ENCODE measurements around the gene CEMIP2. TPM values are rescaled to one million over a fixed set of nuclear protein-coding genes. Genes with fewer than 3 reads are reported as not detected.

Gene CEMIP2
- total RNA-seq, 3 donors from 2014 or later = 79.0 to 144 (median 81.2) TPM

GRCh38 chr9:71681708-71682272, 86.5 kb downstream of the CEMIP2 start:
- no peak overlapping the region for H3K4me3 ChIP-seq
- H3K27ac ChIP-seq = peak overlapping the region; percentile 73 to 82
- no peaks in the 10 kb centered on the region for H3K36me3 ChIP-seq
- peaks cover 0 to 11% of the 10 kb centered on the region in 2 donors for H3K4me1 ChIP-seq
- TF ChIP-seq CTCF (IDR thresholded peaks at IDR 0.05) (no peak), POLR2A (IDR thresholded peaks at IDR 0.05) (no peak), POLR2AphosphoS5 (IDR thresholded peaks at IDR 0.05) (no peak)
- no peak for DNase-seq (ENCODE audit: low spot score in 2 of 2)
- H3K9me3 ChIP-seq = no peaks in the 10 kb centered on the region
- H3K27me3 ChIP-seq = no peaks in the 10 kb centered on the region
- intact Hi-C loops (cut with DNase I; ENCODE audit: low total_unique reads) = no loop called here

- Histone ChIP-seq H3K27me3 (no peaks in the 10 kb centered on the region), H3K27ac (peak overlapping the region; percentile 73 to 82), H3K36me3 (no peaks in the 10 kb centered on the region), H3K4me3 (no peak overlapping the region), H3K9me3 (no peaks in the 10 kb centered on the region), H3K4me1 (peaks cover 0 to 11% of the 10 kb centered on the region in 2 donors)
- intact Hi-C loops (cut with DNase I; ENCODE audit: low total_unique reads) = no loop called here
- TF ChIP-seq POLR2AphosphoS5 (IDR thresholded peaks at IDR 0.05) (no peak), POLR2A (IDR thresholded peaks at IDR 0.05) (no peak), CTCF (IDR thresholded peaks at IDR 0.05) (no peak)
- no peak for DNase-seq (ENCODE audit: low spot score in 2 of 2)
Measured at GRCh38 chr9:71681104-71681707, 87.1 kb downstream of the CEMIP2 start.

- Histone ChIP-seq H3K9me3 (no peaks in the 10 kb centered on the region), H3K4me1 (peaks cover 0 to 11% of the 10 kb centered on the region in 2 donors), H3K27ac (peak overlapping the region; percentile 58 to 73), H3K36me3 (no peaks in the 10 kb centered on the region), H3K27me3 (no peaks in the 10 kb centered on the region), H3K4me3 (no peak overlapping the region)
- TF ChIP-seq CTCF (IDR thresholded peaks at IDR 0.05) (no peak), POLR2AphosphoS5 (IDR thresholded peaks at IDR 0.05) (no peak), POLR2A (IDR thresholded peaks at IDR 0.05) (no peak)
- no peak for DNase-seq (ENCODE audit: low spot score in 2 of 2)
- intact Hi-C loops (cut with DNase I; ENCODE audit: low total_unique reads) = no loop called here
Measured at GRCh38 chr9:71680189-71680980, 87.9 kb downstream of the CEMIP2 start.

GRCh38 chr9:71678999-71679398, 89.3 kb downstream of the CEMIP2 start:
- no peak for DNase-seq (ENCODE audit: low spot score in 2 of 2)
- peaks cover 0 to 11% of the 10 kb centered on the region in 2 donors for H3K4me1 ChIP-seq
- TF ChIP-seq CTCF (IDR thresholded peaks at IDR 0.05) (no peak), POLR2A (IDR thresholded peaks at IDR 0.05) (no peak), POLR2AphosphoS5 (IDR thresholded peaks at IDR 0.05) (no peak)
- H3K27me3 ChIP-seq = no peaks in the 10 kb centered on the region
- H3K9me3 ChIP-seq = no peaks in the 10 kb centered on the region
- intact Hi-C loops (cut with DNase I; ENCODE audit: low total_unique reads) = loop anchor here (5.0 kb wide), 1 partner anchor 598 kb away; no protein-coding TSS in a partner anchor
- peak overlapping the region in 1 of 2 donors; percentile 88 for H3K27ac ChIP-seq
- H3K36me3 ChIP-seq = no peaks in the 10 kb centered on the region
- H3K4me3 ChIP-seq = no peak overlapping the region

GRCh38 chr9:71677209-71677608, 91.1 kb downstream of the CEMIP2 start:
- intact Hi-C loops (cut with DNase I; ENCODE audit: low total_unique reads) = loop anchor here (5.0 kb wide), 1 partner anchor 600 kb away; no protein-coding TSS in a partner anchor
- H3K27me3 ChIP-seq = no peaks in the 10 kb centered on the region
- H3K4me1 ChIP-seq = peaks cover 0 to 11% of the 10 kb centered on the region in 2 donors
- no peaks in the 10 kb centered on the region for H3K9me3 ChIP-seq
- H3K27ac ChIP-seq = peak overlapping the region; percentile 49 to 88
- H3K4me3 ChIP-seq = no peak overlapping the region
- no peak for DNase-seq (ENCODE audit: low spot score in 2 of 2)
- H3K36me3 ChIP-seq = no peaks in the 10 kb centered on the region
- TF ChIP-seq CTCF (IDR thresholded peaks at IDR 0.05) = no peak
- no peak for TF ChIP-seq POLR2A (IDR thresholded peaks at IDR 0.05)
- no peak for TF ChIP-seq POLR2AphosphoS5 (IDR thresholded peaks at IDR 0.05)
